Progenitor cell of endocrine pancreas (in vitro differentiated cells): ENCODE results near the gene AMBP. TPM values are rescaled to one million over a fixed set of nuclear protein-coding genes. Genes with fewer than 3 reads are reported as not detected.
A peak's percentile ranks its signal among the peaks of the same experiment; 100 is the strongest.

ENCODE experiments used
- DNase-seq: peaks from one replicate; pipeline ENCODE4 v3.0.0; 2021; ENCODE audit warnings: low spot score; ENCODE audit not compliant: unreplicated experiment
- H3K27ac Mint-ChIP-seq: 2 replicates; pipeline ENCODE4 v1.8.0; 2021; ENCODE audit warnings: mild to moderate bottlenecking, moderate library complexity, mixed read lengths
- H3K27me3 Mint-ChIP-seq: 2 replicates; pipeline ENCODE4 v1.8.0; 2021; ENCODE audit warnings: mixed read lengths
- H3K36me3 Mint-ChIP-seq: 2 replicates; pipeline ENCODE4 v1.8.0; 2022; ENCODE audit warnings: mixed read lengths; ENCODE audit not compliant: insufficient read depth
- H3K4me1 Mint-ChIP-seq: 2 replicates; pipeline ENCODE4 v1.8.0; 2021; ENCODE audit warnings: low read depth, mixed read lengths
- H3K4me3 Mint-ChIP-seq: 2 replicates; pipeline ENCODE4 v1.8.0; 2021; ENCODE audit warnings: low read depth, mild to moderate bottlenecking, moderate library complexity, mixed read lengths
- H3K9me3 Mint-ChIP-seq: 2 replicates; pipeline ENCODE4 v1.8.0; 2021; ENCODE audit warnings: low read depth, mixed read lengths
- total RNA-seq: library from RNA; stranded (reverse); gene quantifications from 2 replicates; pipeline ENCODE4 v1.2.1, GENCODE V29; 2021
- TF ChIP-seq, protein P1 (sequence below): fragments of 200-600 bp; sonication (generic); IDR thresholded peaks from one replicate; pipeline ENCODE4 v1.5.0; 2021; ENCODE audit warnings: antibody characterized with exemption, mild to moderate bottlenecking; ENCODE audit not compliant: unreplicated experiment

Gene AMBP
- total RNA-seq, 1 donor from 2014 or later: 678 TPM

DNA sequence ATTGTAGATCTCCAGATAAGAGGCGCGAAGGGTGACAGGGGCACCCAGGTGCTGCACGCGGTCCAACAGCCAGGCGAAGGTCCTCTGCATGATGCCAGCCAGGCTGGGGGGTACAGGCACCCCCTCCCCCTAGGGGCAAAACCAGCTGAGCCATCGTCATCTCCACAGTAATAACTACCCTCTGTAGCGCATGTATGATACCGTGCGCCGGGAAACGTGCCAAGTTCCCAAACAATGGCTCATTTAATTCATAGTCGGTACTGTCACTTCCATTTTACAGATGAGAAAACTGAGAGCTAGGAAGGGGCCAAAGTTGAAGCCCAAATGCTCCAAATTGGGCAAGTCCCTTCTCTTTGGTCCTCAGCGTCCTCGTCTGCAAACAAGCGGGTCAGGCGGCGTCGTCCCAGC lies 19.5 kb upstream of the AMBP start:
- DNase-seq: no peak
- H3K27ac Mint-ChIP-seq: peak overlapping the region; percentile 41
- TF ChIP-seq, protein P1, sequence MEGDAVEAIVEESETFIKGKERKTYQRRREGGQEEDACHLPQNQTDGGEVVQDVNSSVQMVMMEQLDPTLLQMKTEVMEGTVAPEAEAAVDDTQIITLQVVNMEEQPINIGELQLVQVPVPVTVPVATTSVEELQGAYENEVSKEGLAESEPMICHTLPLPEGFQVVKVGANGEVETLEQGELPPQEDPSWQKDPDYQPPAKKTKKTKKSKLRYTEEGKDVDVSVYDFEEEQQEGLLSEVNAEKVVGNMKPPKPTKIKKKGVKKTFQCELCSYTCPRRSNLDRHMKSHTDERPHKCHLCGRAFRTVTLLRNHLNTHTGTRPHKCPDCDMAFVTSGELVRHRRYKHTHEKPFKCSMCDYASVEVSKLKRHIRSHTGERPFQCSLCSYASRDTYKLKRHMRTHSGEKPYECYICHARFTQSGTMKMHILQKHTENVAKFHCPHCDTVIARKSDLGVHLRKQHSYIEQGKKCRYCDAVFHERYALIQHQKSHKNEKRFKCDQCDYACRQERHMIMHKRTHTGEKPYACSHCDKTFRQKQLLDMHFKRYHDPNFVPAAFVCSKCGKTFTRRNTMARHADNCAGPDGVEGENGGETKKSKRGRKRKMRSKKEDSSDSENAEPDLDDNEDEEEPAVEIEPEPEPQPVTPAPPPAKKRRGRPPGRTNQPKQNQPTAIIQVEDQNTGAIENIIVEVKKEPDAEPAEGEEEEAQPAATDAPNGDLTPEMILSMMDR: no peak
- H3K4me3 Mint-ChIP-seq: peak overlapping the region; percentile 77
- peaks cover 9% of the 10 kb centered on the region for H3K9me3 Mint-ChIP-seq
- peaks cover 30% of the 10 kb centered on the region for H3K36me3 Mint-ChIP-seq
- peaks cover 26% of the 10 kb centered on the region for H3K4me1 Mint-ChIP-seq
- no peaks in the 10 kb centered on the region for H3K27me3 Mint-ChIP-seq

DNA sequence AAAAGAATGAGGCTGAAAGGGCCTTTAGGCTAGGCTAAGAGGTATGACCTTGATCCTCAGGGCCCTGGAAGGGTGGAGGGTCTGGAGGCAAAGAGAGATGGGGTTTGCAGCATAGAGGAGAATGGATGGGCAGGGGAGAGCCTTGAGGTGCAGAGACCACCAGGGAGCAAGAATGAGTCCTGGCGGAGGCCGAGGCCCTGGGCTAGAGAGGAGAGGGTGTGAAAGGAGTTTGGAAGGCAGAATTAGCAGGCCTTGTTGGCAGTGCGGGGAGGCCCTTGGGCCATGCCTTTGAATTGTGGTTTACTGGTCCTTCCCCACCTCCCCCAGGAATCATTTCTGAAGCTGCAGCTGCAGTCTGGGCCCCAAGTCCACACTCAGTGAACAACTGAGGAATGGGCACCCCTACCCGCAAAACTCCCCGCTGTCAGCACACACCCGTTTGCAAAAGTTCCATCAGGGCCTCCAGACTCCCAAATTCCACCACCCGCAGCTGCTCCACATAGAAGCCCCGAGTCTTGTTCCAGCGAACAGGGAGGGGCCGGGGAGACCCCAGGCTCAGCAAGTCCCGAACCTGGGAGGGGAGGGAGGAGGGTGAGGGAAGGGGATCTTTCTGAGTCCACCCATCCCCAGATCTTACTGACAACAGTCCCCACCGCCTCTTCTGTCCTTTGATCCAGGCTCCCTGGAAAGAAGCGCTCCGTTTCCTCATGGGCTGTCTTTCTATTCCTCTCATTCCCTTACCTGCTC lies 18.9 kb upstream of the AMBP start:
- peaks cover 6% of the 10 kb centered on the region for H3K9me3 Mint-ChIP-seq
- H3K4me1 Mint-ChIP-seq: peaks cover 26% of the 10 kb centered on the region
- H3K27ac Mint-ChIP-seq: peak overlapping the region; percentile 89
- TF ChIP-seq, protein P1: no peak
- H3K4me3 Mint-ChIP-seq: peak overlapping the region; percentile 77
- no peak for DNase-seq
- H3K36me3 Mint-ChIP-seq: peaks cover 29% of the 10 kb centered on the region
- no peaks in the 10 kb centered on the region for H3K27me3 Mint-ChIP-seq

DNA sequence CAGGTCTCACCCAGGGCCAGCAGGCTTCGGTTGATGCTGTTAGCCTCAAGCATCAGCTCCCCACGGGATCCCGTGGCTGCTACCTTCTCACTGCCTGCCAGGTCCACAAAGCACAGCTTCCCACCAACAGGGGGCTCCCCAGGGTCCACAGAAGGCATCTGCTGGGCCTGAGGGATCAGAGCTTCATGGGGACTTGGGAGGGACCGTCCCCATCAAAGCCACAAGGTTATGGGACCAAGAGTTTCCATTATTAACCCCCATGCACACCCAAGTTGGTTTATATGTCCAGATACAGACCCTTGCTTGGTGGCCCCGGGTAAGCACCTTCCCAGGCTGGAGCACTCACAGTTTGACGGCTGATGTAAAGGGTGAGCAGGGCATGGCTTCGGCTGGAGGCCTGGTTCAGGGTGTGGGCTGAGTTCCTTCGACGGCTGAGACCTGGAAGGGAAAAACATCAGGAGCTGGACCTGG lies 18.0 kb upstream of the AMBP start:
- H3K36me3 Mint-ChIP-seq: peaks cover 27% of the 10 kb centered on the region
- H3K9me3 Mint-ChIP-seq: no peaks in the 10 kb centered on the region
- TF ChIP-seq, protein P1: peak; percentile 43
- H3K27ac Mint-ChIP-seq: no peak overlapping the region
- no peaks in the 10 kb centered on the region for H3K27me3 Mint-ChIP-seq
- DNase-seq: no peak
- H3K4me1 Mint-ChIP-seq: peaks cover 26% of the 10 kb centered on the region
- H3K4me3 Mint-ChIP-seq: peak overlapping the region; percentile 65

DNA sequence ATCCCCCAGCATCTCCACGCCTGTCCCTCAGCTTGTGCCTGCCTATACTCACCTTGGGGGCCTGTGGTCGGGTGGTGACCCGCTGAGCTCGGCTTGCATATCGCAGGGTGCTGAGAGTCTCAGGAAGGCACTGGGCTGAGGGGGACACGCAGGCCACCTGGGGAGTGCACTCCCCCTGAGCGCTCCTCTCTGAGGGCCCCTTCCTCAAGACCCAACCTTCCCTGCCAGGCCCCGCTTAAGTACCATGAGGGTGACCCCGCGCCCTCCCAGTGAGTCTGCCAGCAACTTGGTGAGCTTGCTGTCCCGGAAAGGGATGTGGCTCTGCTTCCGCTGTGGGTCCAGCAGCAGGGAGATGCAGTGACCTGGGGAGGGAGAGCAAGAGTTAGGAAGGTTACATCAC lies 16.9 kb upstream of the AMBP start:
- H3K4me1 Mint-ChIP-seq: peaks cover 22% of the 10 kb centered on the region
- H3K36me3 Mint-ChIP-seq: peaks cover 32% of the 10 kb centered on the region
- no peaks in the 10 kb centered on the region for H3K9me3 Mint-ChIP-seq
- no peaks in the 10 kb centered on the region for H3K27me3 Mint-ChIP-seq
- no peak overlapping the region for H3K27ac Mint-ChIP-seq
- TF ChIP-seq, protein P1: no peak
- DNase-seq: no peak
- H3K4me3 Mint-ChIP-seq: no peak overlapping the region

DNA sequence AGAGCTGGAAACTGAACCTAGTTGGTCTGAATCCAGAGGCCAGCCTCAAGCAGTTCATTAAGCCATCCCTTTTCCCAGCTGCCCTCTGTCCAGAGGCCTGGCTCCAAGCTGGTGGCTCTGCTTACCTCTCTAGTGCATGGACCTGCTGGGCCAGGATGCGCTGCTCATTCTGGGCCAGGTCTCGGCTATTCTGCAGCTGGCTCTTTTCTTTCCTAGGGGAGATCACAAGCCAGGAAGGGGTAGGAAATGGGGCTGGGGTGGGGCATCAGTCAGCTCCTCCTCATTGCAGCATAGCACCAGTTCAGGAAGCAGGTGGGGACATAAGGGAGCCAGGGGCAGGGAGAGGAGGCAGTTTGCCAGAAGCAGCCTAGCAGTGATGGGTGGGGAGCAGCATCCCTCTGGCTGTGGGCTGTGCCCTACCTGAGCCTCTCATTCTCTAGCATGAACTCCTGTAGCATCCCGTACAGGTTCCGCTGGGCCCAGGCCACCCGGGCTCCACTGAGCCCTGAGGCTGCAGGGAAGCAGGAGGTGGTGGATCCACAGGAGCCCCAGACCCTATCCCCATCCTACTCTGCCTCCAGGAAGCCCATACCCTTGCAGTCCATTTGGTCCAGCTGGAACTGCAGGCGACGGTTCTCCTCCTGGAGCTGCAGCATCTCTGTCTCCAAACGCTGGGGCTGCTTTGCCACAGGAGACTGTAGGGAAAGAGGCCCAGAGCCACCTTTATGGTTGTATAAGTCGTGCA lies 15.8 kb upstream of the AMBP start:
- H3K4me1 Mint-ChIP-seq: peaks cover 14% of the 10 kb centered on the region
- H3K36me3 Mint-ChIP-seq: peaks cover 32% of the 10 kb centered on the region
- H3K4me3 Mint-ChIP-seq: no peak overlapping the region
- TF ChIP-seq, protein P1: no peak
- H3K9me3 Mint-ChIP-seq: no peaks in the 10 kb centered on the region
- no peaks in the 10 kb centered on the region for H3K27me3 Mint-ChIP-seq
- DNase-seq: no peak
- no peak overlapping the region for H3K27ac Mint-ChIP-seq
